Activated CD4-positive, CD25-positive, alpha-beta regulatory T cell treated with anti-CD3 and anti-CD28 coated beads, Interleukin-2, amount 50 U/mL, for 24 hours (primary cell): ENCODE measurements around the gene TMEM139.

ENCODE experiments used
- ATAC-seq, 2 donors: fragments of 150-1000 bp; cut with Tn5 transposase; one replicate each; pipeline ENCODE4 v1.10.0; 2021; ENCODE audit warnings: mild to moderate bottlenecking in 1 of 2, moderate library complexity in 1 of 2

Gene TMEM139

GRCh38 chr7:143284591-143285469 lies at the start of gene TMEM139:
Gene TMEM139 (plus strand): TSS chr7:143284958. CDS start chr7:143285958, 1,000 bp downstream.
- no peak for ATAC-seq

GRCh38 chr7:143235561-143235960 lies 49.2 kb upstream of the TMEM139 start:
- ATAC-seq, result no peak

GRCh38 chr7:143236408-143236990 lies 48.3 kb upstream of the TMEM139 start:
- ATAC-seq, result no peak

- ATAC-seq, result no peak
Observed at GRCh38 chr7:143237366-143237765, 47.4 kb upstream of the TMEM139 start.

- ATAC-seq, result no peak
Observed at GRCh38 chr7:143238289-143238980, 46.3 kb upstream of the TMEM139 start.

GRCh38 chr7:143239813-143240212 lies 44.9 kb upstream of the TMEM139 start:
- no peak for ATAC-seq

GRCh38 chr7:143240291-143241168 lies 44.2 kb upstream of the TMEM139 start:
- ATAC-seq, result peak; percentile 79 to 88

- no peak for ATAC-seq
Observed at GRCh38 chr7:143242306-143242705, 42.5 kb upstream of the TMEM139 start.

GRCh38 chr7:143243111-143243510 lies 41.6 kb upstream of the TMEM139 start:
- no peak for ATAC-seq

GRCh38 chr7:143243614-143244013 lies 41.1 kb upstream of the TMEM139 start:
- ATAC-seq, result no peak

GRCh38 chr7:143244321-143244720 lies 40.4 kb upstream of the TMEM139 start:
- no peak for ATAC-seq

- peak; percentile 57 to 70 for ATAC-seq
Observed at GRCh38 chr7:143245123-143245522, 39.6 kb upstream of the TMEM139 start.

GRCh38 chr7:143247372-143247771 lies 37.4 kb upstream of the TMEM139 start:
- ATAC-seq, result no peak

- no peak for ATAC-seq
Observed at GRCh38 chr7:143248761-143249354, 35.9 kb upstream of the TMEM139 start.

GRCh38 chr7:143250199-143250598 lies 34.6 kb upstream of the TMEM139 start:
- no peak for ATAC-seq

GRCh38 chr7:143250822-143251221 lies 33.9 kb upstream of the TMEM139 start:
- ATAC-seq, result no peak

- ATAC-seq, result no peak
Observed at GRCh38 chr7:143252006-143252405, 32.8 kb upstream of the TMEM139 start.

- ATAC-seq, result no peak
Observed at GRCh38 chr7:143255564-143255963, 29.2 kb upstream of the TMEM139 start.

- ATAC-seq, result no peak
Observed at GRCh38 chr7:143256325-143256724, 28.4 kb upstream of the TMEM139 start.

GRCh38 chr7:143256932-143257331 lies 27.8 kb upstream of the TMEM139 start:
- peak in 1 of 2 donors; percentile 11 for ATAC-seq

GRCh38 chr7:143257501-143257900 lies 27.3 kb upstream of the TMEM139 start:
- no peak for ATAC-seq

GRCh38 chr7:143258831-143259230 lies 25.9 kb upstream of the TMEM139 start:
- ATAC-seq, result peak; percentile 14 to 28
